HepG2 (cell line): ENCODE measurements around the gene CHID1. TPM values are rescaled to one million over a fixed set of nuclear protein-coding genes. Genes with fewer than 3 reads are reported as not detected.

Source experiments
- ARNT ChIP-seq: fragments of 450-650 bp; IDR thresholded peaks from 2 replicates; pipeline ENCODE4 v1.6.1; 2017
- ATM ChIP-seq: fragments of 450-650 bp; IDR thresholded peaks from 2 replicates; pipeline ENCODE4 v1.7.1; 2017; ENCODE audit warnings: mild to moderate bottlenecking, borderline replicate concordance
- DR1 ChIP-seq: sonication (generic); formaldehyde crosslinking; IDR thresholded peaks from 2 replicates; pipeline ENCODE4 v1.8.0; 2021; ENCODE audit warnings: mild to moderate bottlenecking, missing genetic modification reagents, inconsistent platforms
- FOXA1 ChIP-seq, 2 experiments: fragments of 450-650 bp in 1 of 2; sonication (generic) in 1 of 2; formaldehyde crosslinking in 1 of 2; IDR thresholded peaks; 2 replicates each; pipeline versions ENCODE4 v1.4.0 to v1.6.1; 2016 to 2020; ENCODE audit warnings: missing genetic modification reagents in 1 of 2
- JUN ChIP-seq: sonication (generic); formaldehyde crosslinking; IDR thresholded peaks from 2 replicates; pipeline ENCODE4 v1.4.0; 2020; ENCODE audit warnings: mild to moderate bottlenecking, missing genetic modification reagents
- KDM4B ChIP-seq: sonication (generic); formaldehyde crosslinking; IDR thresholded peaks from 2 replicates; pipeline ENCODE4 v1.4.0; 2020; ENCODE audit warnings: missing genetic modification reagents
- MED8 ChIP-seq: sonication (generic); formaldehyde crosslinking; IDR thresholded peaks from 2 replicates; pipeline ENCODE4 v1.8.1; 2023; ENCODE audit warnings: mild to moderate bottlenecking, missing genetic modification reagents; ENCODE audit not compliant: insufficient replicate concordance
- NFKB2 ChIP-seq: sonication (generic); formaldehyde crosslinking; IDR thresholded peaks from 2 replicates; pipeline ENCODE4 v1.4.0; 2020; ENCODE audit warnings: missing genetic modification reagents, borderline replicate concordance
- RARG ChIP-seq: sonication (generic); formaldehyde crosslinking; IDR thresholded peaks from 2 replicates; pipeline ENCODE4 v1.4.0; 2020; ENCODE audit warnings: low read depth, mild to moderate bottlenecking, missing genetic modification reagents
- SIX1 ChIP-seq: sonication (generic); formaldehyde crosslinking; IDR thresholded peaks from 2 replicates; pipeline ENCODE4 v1.4.0; 2020; ENCODE audit warnings: missing genetic modification reagents, borderline replicate concordance
- SP140L ChIP-seq: sonication (generic); formaldehyde crosslinking; IDR thresholded peaks from 2 replicates; pipeline ENCODE4 v1.4.0; 2020; ENCODE audit warnings: missing genetic modification reagents, borderline replicate concordance
- STAT5B ChIP-seq: sonication (generic); formaldehyde crosslinking; IDR thresholded peaks from 2 replicates; pipeline ENCODE4 v1.4.0; 2020; ENCODE audit warnings: missing genetic modification reagents
- SUZ12 ChIP-seq: fragments of 150-350 bp; IDR thresholded peaks from 2 replicates; pipeline ENCODE4 v1.6.1; 2014; ENCODE audit warnings: low read depth, low read length
- ZFP36 ChIP-seq: fragments of 150-350 bp; IDR thresholded peaks from 2 replicates; pipeline ENCODE4 v1.6.1; 2018; ENCODE audit warnings: borderline replicate concordance, low read length, low read depth; ENCODE audit not compliant: partially characterized antibody
- ZFX ChIP-seq: sonication (generic); formaldehyde crosslinking; IDR thresholded peaks from 2 replicates; pipeline ENCODE4 v1.4.0; 2020; ENCODE audit warnings: mild to moderate bottlenecking, low read depth, missing genetic modification reagents, moderate library complexity
- ZNF263 ChIP-seq: sonication (generic); formaldehyde crosslinking; IDR thresholded peaks from 2 replicates; pipeline ENCODE4 v1.4.0; 2020; ENCODE audit warnings: missing genetic modification reagents
- ZNF530 ChIP-seq: sonication (generic); formaldehyde crosslinking; IDR thresholded peaks from 2 replicates; pipeline ENCODE4 v1.5.0; 2020; ENCODE audit warnings: low read depth, mild to moderate bottlenecking, missing genetic modification reagents
- ZNF572 ChIP-seq: sonication (generic); formaldehyde crosslinking; IDR thresholded peaks from 2 replicates; pipeline ENCODE4 v1.5.1; 2020; ENCODE audit warnings: mild to moderate bottlenecking, missing genetic modification reagents
- ZNF598 ChIP-seq: sonication (generic); formaldehyde crosslinking; IDR thresholded peaks from 2 replicates; pipeline ENCODE4 v1.5.1; 2020; ENCODE audit warnings: mild to moderate bottlenecking, missing genetic modification reagents, borderline replicate concordance
- polyA plus RNA-seq, 8 experiments: library from polyadenylated mRNA; depleted of rRNA in 3 of 8; stranded (reverse) in 7 of 8; unstranded in 1 of 8; fragments of >200 nt; fragmentation: Illumina TruSeq in 4 of 8; extraction: Trizol in 4 of 8; gene quantifications; 2 replicates each; pipeline versions ENCODE4 v1.2.1 to v1.2.3, GENCODE V29; 2011 to 2016; ENCODE audit warnings: low read depth in 4 of 8, missing spikeins in 1 of 8, mixed read lengths in 1 of 8; ENCODE audit not compliant: insufficient read depth in 1 of 8
- total RNA-seq, 5 experiments: library from RNA; depleted of rRNA; stranded (reverse); fragments of >200 nt; fragmentation: Illumina TruSeq; extraction: Trizol; gene quantifications; 2 replicates each; pipeline ENCODE4 v1.2.3, GENCODE V29; 2016; ENCODE audit warnings: low read depth in 1 of 5
- TF ChIP-seq, protein P1 (sequence below): sonication (generic); formaldehyde crosslinking; IDR thresholded peaks from 2 replicates; pipeline ENCODE4 v1.5.0; 2020; ENCODE audit warnings: missing genetic modification reagents, mild to moderate bottlenecking, borderline replicate concordance
- TF ChIP-seq, protein P2 (sequence below): sonication (generic); formaldehyde crosslinking; IDR thresholded peaks from 2 replicates; pipeline ENCODE4 v1.5.0; 2020; ENCODE audit warnings: mild to moderate bottlenecking, missing genetic modification reagents

CHID1 gene
- total and polyA plus RNA-seq, 2 of the 13 experiments (the other 11 are each of a cell fraction or from before 2014, with no cell fraction given), result 65.1 to 93.6 TPM

DNA sequence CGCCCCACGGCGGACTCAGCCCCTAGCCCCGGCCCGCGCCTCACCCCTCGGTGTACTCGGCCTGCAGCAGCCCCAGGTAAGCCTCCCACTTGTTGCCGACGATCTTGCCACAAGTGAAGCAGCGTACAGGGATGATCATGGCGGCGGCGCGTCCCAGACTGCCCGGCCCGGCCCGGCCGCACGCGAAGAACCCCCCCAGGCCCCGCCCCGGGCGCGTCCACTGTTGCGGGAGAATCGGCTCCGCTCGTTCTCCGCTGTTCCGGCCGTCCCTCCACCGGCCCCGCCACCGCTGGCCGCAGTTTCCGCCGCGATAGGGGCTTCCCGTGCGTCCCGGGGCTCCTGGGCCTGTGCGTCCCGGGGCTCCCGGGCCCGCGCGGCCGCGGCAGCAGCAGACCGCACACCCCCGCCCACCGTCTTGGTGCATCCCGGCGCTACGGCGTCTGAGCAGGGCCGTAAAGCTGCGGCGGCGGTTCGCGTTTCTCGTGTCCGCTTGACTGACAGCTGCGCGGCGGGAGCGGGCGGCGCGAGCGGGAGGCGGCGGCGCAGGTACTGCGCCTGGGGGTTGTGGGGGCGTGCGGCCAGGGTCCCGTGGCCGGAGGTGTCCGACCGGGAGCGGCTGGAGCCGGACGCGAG lies 68.1 kb downstream of the CHID1 start, which contains the start of the genes POLR2L and TSPAN4 (continued):
- no peak for TF ChIP-seq SUZ12
- TF ChIP-seq ZNF572 (CRISPR knock-in tag), result no peak
- peak; percentile 91 for TF ChIP-seq ZFX
- no peak for TF ChIP-seq RARG (CRISPR knock-in tag)
- TF ChIP-seq ZNF598, result no peak
- TF ChIP-seq JUN (CRISPR knock-in tag), result 0 out of 2 replicates have a peak, but pooled peaks have one; percentile 26
- no peak for TF ChIP-seq STAT5B (CRISPR knock-in tag)
- peak; percentile 3; the same call in 1 of the 2 replicates for TF ChIP-seq ZNF263
- TF ChIP-seq, protein P1, sequence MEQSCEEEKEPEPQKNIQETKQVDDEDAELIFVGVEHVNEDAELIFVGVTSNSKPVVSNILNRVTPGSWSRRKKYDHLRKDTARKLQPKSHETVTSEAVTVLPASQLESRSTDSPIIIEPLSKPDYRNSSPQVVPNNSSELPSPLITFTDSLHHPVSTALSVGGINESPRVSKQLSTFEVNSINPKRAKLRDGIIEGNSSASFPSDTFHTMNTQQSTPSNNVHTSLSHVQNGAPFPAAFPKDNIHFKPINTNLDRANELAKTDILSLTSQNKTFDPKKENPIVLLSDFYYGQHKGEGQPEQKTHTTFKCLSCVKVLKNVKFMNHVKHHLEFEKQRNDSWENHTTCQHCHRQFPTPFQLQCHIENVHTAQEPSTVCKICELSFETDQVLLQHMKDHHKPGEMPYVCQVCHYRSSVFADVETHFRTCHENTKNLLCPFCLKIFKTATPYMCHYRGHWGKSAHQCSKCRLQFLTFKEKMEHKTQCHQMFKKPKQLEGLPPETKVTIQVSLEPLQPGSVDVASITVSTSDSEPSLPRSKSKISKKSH, result no peak
- no peak for TF ChIP-seq ZNF530 (CRISPR knock-in tag)
- TF ChIP-seq, protein P2, sequence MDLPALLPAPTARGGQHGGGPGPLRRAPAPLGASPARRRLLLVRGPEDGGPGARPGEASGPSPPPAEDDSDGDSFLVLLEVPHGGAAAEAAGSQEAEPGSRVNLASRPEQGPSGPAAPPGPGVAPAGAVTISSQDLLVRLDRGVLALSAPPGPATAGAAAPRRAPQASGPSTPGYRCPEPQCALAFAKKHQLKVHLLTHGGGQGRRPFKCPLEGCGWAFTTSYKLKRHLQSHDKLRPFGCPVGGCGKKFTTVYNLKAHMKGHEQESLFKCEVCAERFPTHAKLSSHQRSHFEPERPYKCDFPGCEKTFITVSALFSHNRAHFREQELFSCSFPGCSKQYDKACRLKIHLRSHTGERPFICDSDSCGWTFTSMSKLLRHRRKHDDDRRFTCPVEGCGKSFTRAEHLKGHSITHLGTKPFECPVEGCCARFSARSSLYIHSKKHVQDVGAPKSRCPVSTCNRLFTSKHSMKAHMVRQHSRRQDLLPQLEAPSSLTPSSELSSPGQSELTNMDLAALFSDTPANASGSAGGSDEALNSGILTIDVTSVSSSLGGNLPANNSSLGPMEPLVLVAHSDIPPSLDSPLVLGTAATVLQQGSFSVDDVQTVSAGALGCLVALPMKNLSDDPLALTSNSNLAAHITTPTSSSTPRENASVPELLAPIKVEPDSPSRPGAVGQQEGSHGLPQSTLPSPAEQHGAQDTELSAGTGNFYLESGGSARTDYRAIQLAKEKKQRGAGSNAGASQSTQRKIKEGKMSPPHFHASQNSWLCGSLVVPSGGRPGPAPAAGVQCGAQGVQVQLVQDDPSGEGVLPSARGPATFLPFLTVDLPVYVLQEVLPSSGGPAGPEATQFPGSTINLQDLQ, result peak; percentile 56; the same call in 1 of the 2 replicates
- TF ChIP-seq ZFP36, result no peak
- no peak for TF ChIP-seq SP140L (CRISPR knock-in tag)
- TF ChIP-seq FOXA1 (IDR thresholded peaks at IDR 0.05), result no peak
- no peak for TF ChIP-seq FOXA1 (CRISPR knock-in tag; IDR thresholded peaks at IDR 0.05)
- no peak for TF ChIP-seq MED8 (CRISPR knock-in tag)
- TF ChIP-seq KDM4B (CRISPR knock-in tag), result no peak
- no peak for TF ChIP-seq ATM
- TF ChIP-seq DR1, result peak; percentile 63; the same call in 1 of the 2 replicates
- no peak for TF ChIP-seq ARNT
- TF ChIP-seq SIX1 (CRISPR knock-in tag), result no peak
- peak; percentile 55; the same call in 1 of the 2 replicates for TF ChIP-seq NFKB2 (CRISPR knock-in tag)
